ENCODE data around the gene PTPRB. TPM values are rescaled to one million over a fixed set of nuclear protein-coding genes. Genes with fewer than 3 reads are reported as not detected.

PTPRB gene
- total and polyA plus RNA-seq, 12 donors: 8.0 to 46.3 (median 28.4) TPM

GRCh38 chr12:70520847-70521246 is 116.4 kb downstream of the PTPRB start:
- Histone ChIP-seq H3K4me3 (no peak overlapping the region), H3K9me3 (replicated peaks in 1 of 3) (no peaks in the 10 kb centered on the region), H3K4me1 (replicated peaks in 1 of 2) (no peaks in the 10 kb centered on the region), H3K27ac (no peak overlapping the region), H3K27me3 (no peaks in the 10 kb centered on the region), H3K36me3 (replicated peaks in 1 of 2) (no peaks in the 10 kb centered on the region)
- no peak for TF ChIP-seq POLR2A (IDR thresholded peaks at IDR 0.05)
- no peak for TF ChIP-seq CTCF (IDR thresholded peaks at IDR 0.05)
- DNase-seq: no peak
- WGBS, 4 donors: 68 to 90% (median 70%) methylated on average over 1 of the region's 1 CpG
- intact Hi-C loops (cut with DNase I): no loop called here

- no peaks in the 10 kb centered on the region for H3K36me3 ChIP-seq (replicated peaks in 1 of 2)
- no peaks in the 10 kb centered on the region for H3K9me3 ChIP-seq (replicated peaks in 1 of 3)
- TF ChIP-seq POLR2A (IDR thresholded peaks at IDR 0.05): no peak
- no peak for TF ChIP-seq CTCF (IDR thresholded peaks at IDR 0.05)
- H3K4me3 ChIP-seq: no peak overlapping the region
- no peaks in the 10 kb centered on the region for H3K27me3 ChIP-seq
- no peak overlapping the region for H3K27ac ChIP-seq
- DNase-seq: no peak
- H3K4me1 ChIP-seq (replicated peaks in 1 of 2): no peaks in the 10 kb centered on the region
- intact Hi-C loops (cut with DNase I): no loop called here
Observed at GRCh38 chr12:70513426-70513825, 123.8 kb downstream of the PTPRB start.

GRCh38 chr12:70508178-70508577 is 129.1 kb downstream of the PTPRB start:
- H3K36me3 ChIP-seq (replicated peaks in 1 of 2): no peaks in the 10 kb centered on the region
- DNase-seq: no peak
- TF ChIP-seq POLR2A (IDR thresholded peaks at IDR 0.05): no peak
- TF ChIP-seq CTCF (IDR thresholded peaks at IDR 0.05): no peak
- no peaks in the 10 kb centered on the region for H3K4me1 ChIP-seq (replicated peaks in 1 of 2)
- intact Hi-C loops (cut with DNase I): no loop called here
- no peak overlapping the region for H3K27ac ChIP-seq
- no peak overlapping the region for H3K4me3 ChIP-seq
- 94 to 97% (median 95%) methylated on average over 1 of the region's 1 CpG for WGBS, 4 donors
- H3K27me3 ChIP-seq: no peaks in the 10 kb centered on the region
- H3K9me3 ChIP-seq (replicated peaks in 1 of 3): peaks cover 0 to 6% (median 0%) of the 10 kb centered on the region in 3 donors

- intact Hi-C loops (cut with DNase I): no loop called here
Observed at GRCh38 chr12:70507442-70507841, 129.8 kb downstream of the PTPRB start.

More at GRCh38 chr12:70507442-70507841, 129.8 kb downstream of the PTPRB start:
- Histone ChIP-seq H3K36me3 (replicated peaks in 1 of 2) (no peaks in the 10 kb centered on the region), H3K9me3 (replicated peaks in 1 of 3) (peaks cover 0 to 6% (median 0%) of the 10 kb centered on the region in 3 donors), H3K4me3 (no peak overlapping the region), H3K27ac (no peak overlapping the region), H3K27me3 (no peaks in the 10 kb centered on the region), H3K4me1 (replicated peaks in 1 of 2) (no peaks in the 10 kb centered on the region)
- TF ChIP-seq CTCF (IDR thresholded peaks at IDR 0.05) (no peak), POLR2A (IDR thresholded peaks at IDR 0.05) (no peak)
- no peak for DNase-seq
- 53 to 65% (median 61%) methylated on average over 2 of the region's 2 CpGs for WGBS, 4 donors

Data from adrenal gland (tissue), 12 donors.